ENCODE results near the gene PTHLH. TPM values are rescaled to one million over a fixed set of nuclear protein-coding genes. Genes with fewer than 3 reads are reported as not detected.
A peak's percentile ranks its signal among the peaks of the same experiment; 100 is the strongest.

Gene PTHLH
- total RNA-seq, 2 experiments from 2014 or later = not detected

DNA sequence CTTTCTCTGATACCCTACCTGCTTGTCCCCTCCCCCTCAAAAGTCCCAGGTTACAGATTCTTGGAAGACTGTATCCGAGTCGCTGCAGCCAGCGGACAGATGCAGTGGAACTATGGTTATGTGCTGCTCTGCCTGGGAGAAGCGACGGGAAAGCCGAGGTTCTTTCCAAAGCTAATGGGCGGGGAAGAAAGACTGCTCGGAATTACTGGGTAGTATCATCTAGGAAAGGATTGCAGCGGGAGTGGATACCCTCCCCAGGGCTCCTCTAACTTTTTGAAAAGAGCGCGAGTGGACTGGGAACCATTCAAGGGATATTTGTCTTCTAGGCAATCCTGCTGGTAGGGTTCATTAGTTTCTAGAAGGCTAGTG is 1.4 kb downstream of the PTHLH start:
- intact Hi-C loops (cut with micrococcal nuclease) = loop anchor here (2.0 kb wide), 2 partner anchors 202 to 218 kb away; no protein-coding TSS in a partner anchor
- DNase-seq = no peak
- Mint-ChIP-seq H3K27ac (no peak overlapping the region), H3K9me3 (no peaks in the 10 kb centered on the region), H3K36me3 (ENCODE audit: low read depth) (no peaks in the 10 kb centered on the region), H3K4me1 (ENCODE audit: low read depth) (peaks cover 36% of the 10 kb centered on the region), H3K27me3 (ENCODE audit: low read depth) (peaks cover 80% of the 10 kb centered on the region), H3K4me3 (peak overlapping the region; percentile 60)
- CTCF ChIA-PET = interaction anchor here (0.8 to 1.4 kb wide), 2 partner anchors 18 to 53 kb away, joined by 3 to 4 read pairs; no protein-coding TSS in a partner anchor

DNA sequence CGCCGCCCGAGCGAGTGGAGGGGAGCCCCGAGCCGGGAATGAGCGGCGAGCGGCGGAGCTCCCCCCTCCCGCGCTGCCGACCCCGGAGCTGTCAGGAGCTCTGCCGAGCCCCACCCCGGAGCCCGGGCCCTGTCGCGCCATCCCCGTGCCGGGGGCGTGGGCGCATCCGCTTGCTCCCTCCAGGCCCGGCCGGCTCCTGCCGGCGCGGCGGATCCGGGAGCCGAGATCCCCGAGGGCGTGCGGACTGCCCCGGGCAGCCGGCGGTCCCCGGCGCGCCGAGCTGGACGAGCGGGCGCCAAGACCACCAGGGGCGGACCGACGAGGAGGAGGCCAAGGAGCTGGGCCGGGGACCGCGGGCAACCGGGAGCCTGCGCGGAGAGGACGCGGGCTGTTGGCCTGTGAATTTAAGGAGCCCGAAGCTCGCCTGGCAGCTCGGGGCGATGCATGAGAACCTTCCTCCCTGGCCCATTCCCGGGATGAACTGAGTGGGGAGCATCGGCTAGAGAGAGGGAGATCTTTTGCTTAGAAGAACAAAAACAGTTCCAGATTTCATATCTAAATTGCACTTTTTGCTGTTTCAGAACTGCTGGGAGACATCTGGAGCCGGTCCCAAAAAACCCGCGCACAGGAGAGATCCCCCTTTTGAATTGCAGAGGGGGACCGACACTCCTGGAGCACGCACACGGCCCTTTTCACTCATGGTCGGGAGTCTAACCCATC is 2.0 kb downstream of the PTHLH start:
- Mint-ChIP-seq H3K4me3 (peak overlapping the region; percentile 60), H3K27ac (no peak overlapping the region)

DNA sequence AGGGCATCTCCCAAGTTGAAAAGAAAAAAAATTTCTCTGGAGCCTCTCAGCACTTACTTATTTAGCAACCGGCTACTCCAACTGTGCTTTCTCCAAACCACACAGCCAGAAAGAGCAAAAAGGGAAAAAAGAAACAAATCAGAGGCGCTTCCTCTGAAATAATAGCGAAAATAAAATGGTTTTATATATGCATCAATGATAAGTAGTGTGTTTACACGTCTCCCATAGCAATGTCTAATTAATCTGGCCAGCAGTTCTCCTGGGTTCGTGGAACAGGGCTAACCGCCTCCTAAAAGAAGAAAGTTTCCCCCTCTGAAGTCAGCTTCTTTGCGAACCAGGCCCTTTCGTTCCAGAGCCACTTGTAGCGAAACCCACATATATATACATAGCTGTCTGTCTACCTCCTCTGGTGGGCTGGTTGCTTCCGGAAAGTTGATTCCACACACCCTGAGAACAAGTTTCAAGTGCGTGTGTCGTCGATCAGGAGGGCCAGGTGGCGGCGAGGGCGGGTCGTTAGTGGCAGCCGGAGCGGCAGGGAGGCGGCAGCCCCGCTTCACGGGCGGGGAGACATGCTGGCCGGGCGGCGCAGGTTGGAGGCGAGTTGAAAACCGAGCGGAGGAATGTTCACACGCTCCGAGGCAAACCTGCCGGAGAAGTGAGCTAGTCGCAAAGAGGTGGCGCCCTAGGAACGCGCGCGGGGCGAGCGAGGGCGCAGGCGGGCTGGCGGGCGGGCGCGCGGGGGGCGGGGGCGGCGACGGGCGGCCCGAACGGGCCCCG is 2.7 kb downstream of the PTHLH start:
- Mint-ChIP-seq H3K27ac (no peak overlapping the region), H3K27me3 (ENCODE audit: low read depth) (peaks cover 77% of the 10 kb centered on the region), H3K4me3 (peak overlapping the region; percentile 82), H3K4me1 (ENCODE audit: low read depth) (peaks cover 30% of the 10 kb centered on the region), H3K9me3 (no peaks in the 10 kb centered on the region), H3K36me3 (ENCODE audit: low read depth) (no peaks in the 10 kb centered on the region)
- DNase-seq = peak; percentile 71
- CTCF ChIA-PET = interaction anchor here (0.6 to 2.0 kb wide), 4 partner anchors 10 to 245 kb away, joined by 3 to 5 read pairs (median 4); no protein-coding TSS in a partner anchor
- intact Hi-C loops (cut with micrococcal nuclease) = loop anchor here (1.0 to 5.0 kb wide), 4 partner anchors 148 to 1027 kb away; no protein-coding TSS in a partner anchor

More for the DNA sequence above, 2.0 kb downstream of the PTHLH start:
- peak; percentile 8 for DNase-seq
- intact Hi-C loops (cut with micrococcal nuclease) = loop anchor here (2.0 kb wide), 2 partner anchors 202 to 218 kb away; no protein-coding TSS in a partner anchor
- Mint-ChIP-seq H3K27me3 (ENCODE audit: low read depth) (peaks cover 78% of the 10 kb centered on the region), H3K36me3 (ENCODE audit: low read depth) (no peaks in the 10 kb centered on the region), H3K4me1 (ENCODE audit: low read depth) (peaks cover 31% of the 10 kb centered on the region), H3K9me3 (no peaks in the 10 kb centered on the region)
- CTCF ChIA-PET = interaction anchor here (0.6 to 2.0 kb wide), 4 partner anchors 19 to 246 kb away, joined by 3 to 5 read pairs (median 4); no protein-coding TSS in a partner anchor

DNA sequence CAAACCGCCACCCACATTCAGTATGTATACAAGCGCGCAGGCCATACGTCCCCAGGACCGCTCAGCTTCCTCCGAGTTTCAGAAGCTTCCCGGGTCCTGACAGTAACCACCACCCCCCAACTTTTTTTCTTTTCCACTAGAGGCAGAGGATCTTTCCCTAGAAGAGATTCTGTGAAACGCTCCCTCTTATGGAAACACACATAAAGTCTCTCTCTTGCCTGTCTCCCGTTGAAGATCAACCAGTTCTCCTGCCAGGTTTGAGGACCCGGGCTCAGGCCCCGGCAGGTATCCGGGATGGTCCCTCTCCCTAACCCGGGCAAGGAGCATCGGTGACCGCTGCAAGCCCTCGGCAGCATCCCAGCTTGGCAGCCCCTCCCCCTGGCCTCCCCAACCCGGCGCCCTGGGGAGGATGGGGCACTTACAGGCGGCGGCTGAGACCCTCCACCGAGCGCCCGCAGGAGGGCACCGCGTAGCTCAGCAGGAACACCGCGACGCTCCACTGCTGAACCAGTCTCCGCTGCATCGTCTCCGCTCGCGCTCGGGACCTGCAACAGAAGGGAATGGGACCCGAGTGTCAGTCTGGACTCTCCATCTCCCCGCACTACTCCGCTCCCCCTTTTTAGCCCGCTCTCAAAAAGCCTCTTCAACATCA is 3.4 kb downstream of the PTHLH start:
- intact Hi-C loops (cut with micrococcal nuclease) = loop anchor here (1.0 to 5.0 kb wide), 2 partner anchors 147 to 1028 kb away; no protein-coding TSS in a partner anchor
- Mint-ChIP-seq H3K27ac (no peak overlapping the region), H3K9me3 (no peaks in the 10 kb centered on the region), H3K4me3 (peak overlapping the region; percentile 82), H3K27me3 (ENCODE audit: low read depth) (peaks cover 76% of the 10 kb centered on the region), H3K4me1 (ENCODE audit: low read depth) (peaks cover 30% of the 10 kb centered on the region), H3K36me3 (ENCODE audit: low read depth) (no peaks in the 10 kb centered on the region)
- DNase-seq = peak; percentile 12
- CTCF ChIA-PET = interaction anchor here (0.8 to 2.0 kb wide), 2 partner anchors 9 to 28 kb away, joined by 3 to 5 read pairs; no protein-coding TSS in a partner anchor

DNA sequence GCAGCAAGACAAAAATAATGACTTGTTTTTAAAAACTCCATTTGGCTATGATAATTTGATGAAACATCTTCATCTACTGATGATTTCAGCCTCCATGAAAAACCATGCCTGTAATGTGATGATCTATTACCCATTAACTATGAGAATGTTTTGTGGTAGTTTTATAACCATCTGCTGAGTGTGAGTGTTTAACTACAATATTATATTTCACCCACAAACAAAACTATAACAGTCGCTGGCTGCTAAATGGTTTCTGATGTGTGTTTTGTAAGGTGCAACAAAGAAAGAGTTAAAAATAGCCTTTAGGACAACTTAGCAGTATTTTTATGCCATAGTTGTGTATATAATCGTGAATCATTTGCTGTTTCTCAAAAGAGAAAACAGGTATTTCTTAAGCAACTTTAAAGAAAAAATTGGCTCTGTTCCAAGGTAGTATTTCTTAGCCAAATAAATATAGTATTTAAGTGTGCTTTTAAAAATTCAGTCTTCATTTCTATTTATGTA is 4.9 kb downstream of the PTHLH start:
- intact Hi-C loops (cut with micrococcal nuclease) = loop anchor here (1.0 to 5.0 kb wide), 2 partner anchors 8 to 1030 kb away; no protein-coding TSS in a partner anchor
- H3K27ac Mint-ChIP-seq = no peak overlapping the region
- H3K27me3 Mint-ChIP-seq (ENCODE audit: low read depth) = peaks cover 77% of the 10 kb centered on the region
- no peaks in the 10 kb centered on the region for H3K9me3 Mint-ChIP-seq
- CTCF ChIA-PET = no interaction called here
- no peak overlapping the region for H3K4me3 Mint-ChIP-seq
- peaks cover 28% of the 10 kb centered on the region for H3K4me1 Mint-ChIP-seq (ENCODE audit: low read depth)
- H3K36me3 Mint-ChIP-seq (ENCODE audit: low read depth) = no peaks in the 10 kb centered on the region
- DNase-seq = no peak

DNA sequence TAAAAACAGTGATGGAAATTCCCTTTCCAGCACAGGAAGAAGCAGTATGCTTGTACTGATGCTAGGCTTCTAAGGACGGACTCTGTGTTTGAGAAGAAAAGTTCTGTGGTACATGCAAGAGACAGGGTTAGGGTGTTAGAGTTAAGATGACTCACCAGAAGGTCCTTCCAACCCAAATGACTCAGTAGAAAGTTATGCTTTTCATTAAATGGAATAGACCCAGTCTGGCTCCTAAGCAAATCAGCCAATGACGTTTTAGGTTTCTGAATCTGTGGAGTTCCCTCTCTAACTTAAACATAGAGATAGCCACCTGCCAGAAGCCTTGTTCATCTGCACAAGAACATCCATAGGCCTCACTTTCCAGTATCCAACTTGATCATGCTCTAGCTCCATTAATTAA is 5.7 kb downstream of the PTHLH start:
- Mint-ChIP-seq H3K9me3 (no peaks in the 10 kb centered on the region), H3K27ac (no peak overlapping the region), H3K36me3 (ENCODE audit: low read depth) (no peaks in the 10 kb centered on the region), H3K4me1 (ENCODE audit: low read depth) (peaks cover 28% of the 10 kb centered on the region), H3K4me3 (no peak overlapping the region), H3K27me3 (ENCODE audit: low read depth) (peaks cover 70% of the 10 kb centered on the region)
- intact Hi-C loops (cut with micrococcal nuclease) = loop anchor here (1.0 to 5.0 kb wide), 2 partner anchors 8 to 1030 kb away; no protein-coding TSS in a partner anchor
- CTCF ChIA-PET = no interaction called here
- DNase-seq = no peak

DNA sequence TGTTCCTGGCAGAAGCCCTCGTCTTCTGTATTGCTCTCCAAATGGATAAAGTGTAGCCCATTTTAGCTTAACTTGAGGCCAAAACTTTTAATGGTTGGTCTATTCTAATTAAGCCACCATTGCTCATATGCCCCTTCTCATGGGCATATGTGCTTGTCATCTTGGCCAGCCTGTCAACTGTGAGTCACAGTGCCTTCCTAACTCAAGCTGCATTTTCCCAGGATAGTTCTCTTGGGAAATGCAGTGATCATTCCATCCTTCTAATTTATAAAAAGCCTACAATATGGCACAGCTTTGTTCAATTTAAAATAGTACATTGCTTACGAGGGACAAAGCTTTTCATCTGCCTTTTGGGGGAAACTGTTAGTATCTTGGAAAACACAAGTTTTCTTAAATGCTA is 6.6 kb downstream of the PTHLH start:
- peaks cover 66% of the 10 kb centered on the region for H3K27me3 Mint-ChIP-seq (ENCODE audit: low read depth)
- CTCF ChIA-PET = no interaction called here
- H3K4me3 Mint-ChIP-seq = no peak overlapping the region
- H3K27ac Mint-ChIP-seq = no peak overlapping the region
- intact Hi-C loops (cut with micrococcal nuclease) = loop anchor here (5.0 kb wide), 1 partner anchor 1031 kb away; no protein-coding TSS in a partner anchor
- peaks cover 20% of the 10 kb centered on the region for H3K4me1 Mint-ChIP-seq (ENCODE audit: low read depth)
- H3K36me3 Mint-ChIP-seq (ENCODE audit: low read depth) = no peaks in the 10 kb centered on the region
- H3K9me3 Mint-ChIP-seq = no peaks in the 10 kb centered on the region
- DNase-seq = no peak

DNA sequence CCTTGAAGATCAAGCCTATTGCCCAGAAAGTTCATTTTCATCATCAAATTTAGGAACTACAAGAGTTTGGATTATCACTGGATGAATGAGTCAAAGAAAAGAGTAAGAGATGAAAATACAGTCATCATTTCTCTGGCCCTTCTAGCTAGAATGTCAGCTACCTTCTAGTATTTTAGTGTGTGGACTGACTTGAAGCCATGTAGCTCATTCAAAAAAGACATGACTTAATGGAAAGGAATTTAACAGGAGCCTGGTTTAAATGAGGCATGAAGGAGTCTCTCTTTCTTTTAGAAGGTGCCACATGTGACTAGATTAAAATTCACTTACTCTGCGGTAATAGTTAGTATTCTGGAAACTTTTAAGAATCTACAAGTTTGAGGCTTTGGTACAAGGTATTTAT is 7.1 kb downstream of the PTHLH start:
- intact Hi-C loops (cut with micrococcal nuclease) = loop anchor here (5.0 kb wide), 1 partner anchor 1032 kb away; no protein-coding TSS in a partner anchor
- CTCF ChIA-PET = no interaction called here
- Mint-ChIP-seq H3K4me3 (no peak overlapping the region), H3K36me3 (ENCODE audit: low read depth) (no peaks in the 10 kb centered on the region), H3K27ac (no peak overlapping the region), H3K4me1 (ENCODE audit: low read depth) (peaks cover 16% of the 10 kb centered on the region), H3K27me3 (ENCODE audit: low read depth) (peaks cover 66% of the 10 kb centered on the region), H3K9me3 (no peaks in the 10 kb centered on the region)
- DNase-seq = no peak

DNA sequence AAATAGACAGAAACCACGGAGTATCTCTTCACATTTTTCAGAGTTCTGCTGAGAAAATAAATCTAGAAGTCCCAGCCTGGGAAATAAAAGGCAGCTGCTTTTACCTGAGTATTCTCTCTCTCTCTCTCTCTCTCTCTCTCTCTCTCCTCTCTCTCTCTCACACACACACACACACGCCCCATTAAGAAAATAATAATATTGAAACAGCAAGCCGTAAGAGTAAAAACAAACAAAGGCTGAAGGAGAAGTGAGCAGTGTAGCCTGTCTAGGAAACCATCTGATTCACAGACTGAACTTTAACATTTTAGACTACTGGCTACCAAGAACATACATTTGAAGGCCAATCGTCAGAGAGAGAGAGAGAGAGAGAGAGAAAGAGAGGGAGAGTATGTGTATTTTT is 8.4 kb downstream of the PTHLH start:
- H3K27me3 Mint-ChIP-seq (ENCODE audit: low read depth) = peaks cover 58% of the 10 kb centered on the region
- no peak for DNase-seq
- H3K4me3 Mint-ChIP-seq = no peak overlapping the region
- no peaks in the 10 kb centered on the region for H3K9me3 Mint-ChIP-seq
- CTCF ChIA-PET = interaction anchor here (0.7 kb wide), 1 partner anchor 96 kb away, joined by 3 read pairs; no protein-coding TSS in a partner anchor
- peaks cover 9% of the 10 kb centered on the region for H3K4me1 Mint-ChIP-seq (ENCODE audit: low read depth)
- intact Hi-C loops (cut with micrococcal nuclease) = no loop called here
- H3K36me3 Mint-ChIP-seq (ENCODE audit: low read depth) = no peaks in the 10 kb centered on the region
- H3K27ac Mint-ChIP-seq = no peak overlapping the region

DNA sequence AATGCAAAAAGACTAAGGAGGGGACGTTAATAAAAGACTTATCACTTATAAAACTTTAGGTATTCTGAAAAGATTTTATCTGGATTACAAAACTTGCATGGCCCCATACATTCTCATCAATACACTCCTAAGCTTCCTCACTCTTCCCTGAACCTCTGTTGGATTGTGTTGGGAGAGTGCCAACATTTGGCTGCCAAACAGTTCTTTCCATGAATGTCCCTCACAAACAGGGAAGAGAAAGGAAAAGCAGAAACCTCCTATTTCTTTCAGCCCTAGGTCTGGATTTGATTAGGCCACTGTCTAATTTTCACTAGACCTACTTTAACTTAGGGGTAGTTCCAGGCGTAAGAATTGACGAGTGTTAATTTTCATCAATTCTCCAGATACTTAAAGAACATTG is 11.7 kb downstream of the PTHLH start:
- Mint-ChIP-seq H3K27ac (no peak overlapping the region), H3K4me1 (ENCODE audit: low read depth) (no peaks in the 10 kb centered on the region), H3K9me3 (no peaks in the 10 kb centered on the region), H3K27me3 (ENCODE audit: low read depth) (peaks cover 48% of the 10 kb centered on the region), H3K4me3 (no peak overlapping the region), H3K36me3 (ENCODE audit: low read depth) (no peaks in the 10 kb centered on the region)
- CTCF ChIA-PET = interaction anchor here (1.3 kb wide), 1 partner anchor 9 kb away, joined by 3 read pairs; no protein-coding TSS in a partner anchor
- intact Hi-C loops (cut with micrococcal nuclease) = no loop called here
- no peak for DNase-seq

DNA sequence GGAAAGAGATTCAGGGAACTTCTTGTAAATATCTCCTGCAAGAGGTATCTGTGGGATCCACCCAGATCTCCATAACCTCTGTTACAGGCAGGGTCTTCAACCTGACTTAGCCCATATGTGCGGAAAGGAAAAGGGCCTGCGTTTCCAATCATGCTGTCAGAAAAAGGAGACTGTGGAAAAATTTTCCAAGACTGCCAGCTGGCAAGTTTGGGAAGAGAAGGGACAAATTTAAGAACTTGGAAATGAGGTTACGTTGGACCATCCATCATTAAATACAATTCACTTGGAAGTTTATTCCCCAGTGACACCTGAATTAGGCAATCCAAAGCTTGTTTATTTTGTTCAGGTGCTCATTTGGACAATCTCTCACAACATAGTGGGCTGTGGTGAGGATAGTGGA is 13.9 kb downstream of the PTHLH start:
- Mint-ChIP-seq H3K4me1 (ENCODE audit: low read depth) (no peaks in the 10 kb centered on the region), H3K27ac (no peak overlapping the region), H3K9me3 (no peaks in the 10 kb centered on the region), H3K36me3 (ENCODE audit: low read depth) (no peaks in the 10 kb centered on the region), H3K27me3 (ENCODE audit: low read depth) (peaks cover 34% of the 10 kb centered on the region), H3K4me3 (no peak overlapping the region)
- CTCF ChIA-PET = interaction anchor here (0.6 kb wide), 1 partner anchor 202 kb away, joined by 3 read pairs; no protein-coding TSS in a partner anchor
- intact Hi-C loops (cut with micrococcal nuclease) = no loop called here
- no peak for DNase-seq
